Camera-type eye (tissue), 1 donor: ENCODE results near the gene RPL13. TPM values are rescaled to one million over a fixed set of nuclear protein-coding genes. Genes with fewer than 3 reads are reported as not detected.

Source experiments
- total RNA-seq: library from RNA; depleted of rRNA; stranded (reverse); fragments of >200 nt; gene quantifications from one replicate; pipeline ENCODE4 v1.2.3, GENCODE V29; 2014

RPL13 gene
- 1,995 TPM for total RNA-seq

DNA sequence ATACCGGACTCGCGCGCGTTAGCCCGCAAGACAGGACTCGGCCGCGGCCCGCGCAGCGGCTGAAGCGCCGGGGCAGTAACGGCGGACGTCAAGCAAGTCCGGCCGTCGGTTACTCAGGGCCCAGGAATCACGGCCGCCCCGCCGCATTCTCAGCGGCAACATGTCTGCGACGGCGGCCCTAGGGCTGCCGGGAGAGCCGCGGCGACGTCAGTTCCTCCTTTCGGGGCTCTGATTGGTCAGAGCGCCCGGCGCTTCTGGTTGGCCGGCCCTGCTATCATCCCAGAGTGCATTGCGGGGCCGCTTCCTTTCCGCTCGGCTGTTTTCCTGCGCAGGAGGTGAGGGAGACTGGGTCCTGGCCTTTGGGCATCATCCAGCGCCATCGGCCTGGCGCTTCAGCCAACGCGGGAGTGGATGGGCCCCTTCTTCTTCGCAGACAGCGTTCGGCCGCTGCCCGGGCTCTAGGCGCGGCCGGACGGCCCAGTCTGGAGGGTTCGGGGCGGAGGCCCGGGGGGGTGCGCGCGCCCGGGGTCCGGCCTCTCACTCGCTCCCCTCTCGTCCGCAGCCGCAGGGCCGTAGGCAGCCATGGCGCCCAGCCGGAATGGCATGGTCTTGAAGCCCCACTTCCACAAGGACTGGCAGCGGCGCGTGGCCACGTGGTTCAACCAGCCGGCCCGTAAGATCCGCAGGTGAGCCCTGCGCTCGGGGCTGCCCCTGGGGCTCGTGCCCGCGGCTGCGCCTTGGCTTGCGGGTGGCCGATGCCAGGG lies at the start of gene RPL13:
Gene RPL13 (plus strand): TSS at position 305 of the 764 bp plus-strand sequence. CDS start 278 bp downstream, at position 583.

DNA sequence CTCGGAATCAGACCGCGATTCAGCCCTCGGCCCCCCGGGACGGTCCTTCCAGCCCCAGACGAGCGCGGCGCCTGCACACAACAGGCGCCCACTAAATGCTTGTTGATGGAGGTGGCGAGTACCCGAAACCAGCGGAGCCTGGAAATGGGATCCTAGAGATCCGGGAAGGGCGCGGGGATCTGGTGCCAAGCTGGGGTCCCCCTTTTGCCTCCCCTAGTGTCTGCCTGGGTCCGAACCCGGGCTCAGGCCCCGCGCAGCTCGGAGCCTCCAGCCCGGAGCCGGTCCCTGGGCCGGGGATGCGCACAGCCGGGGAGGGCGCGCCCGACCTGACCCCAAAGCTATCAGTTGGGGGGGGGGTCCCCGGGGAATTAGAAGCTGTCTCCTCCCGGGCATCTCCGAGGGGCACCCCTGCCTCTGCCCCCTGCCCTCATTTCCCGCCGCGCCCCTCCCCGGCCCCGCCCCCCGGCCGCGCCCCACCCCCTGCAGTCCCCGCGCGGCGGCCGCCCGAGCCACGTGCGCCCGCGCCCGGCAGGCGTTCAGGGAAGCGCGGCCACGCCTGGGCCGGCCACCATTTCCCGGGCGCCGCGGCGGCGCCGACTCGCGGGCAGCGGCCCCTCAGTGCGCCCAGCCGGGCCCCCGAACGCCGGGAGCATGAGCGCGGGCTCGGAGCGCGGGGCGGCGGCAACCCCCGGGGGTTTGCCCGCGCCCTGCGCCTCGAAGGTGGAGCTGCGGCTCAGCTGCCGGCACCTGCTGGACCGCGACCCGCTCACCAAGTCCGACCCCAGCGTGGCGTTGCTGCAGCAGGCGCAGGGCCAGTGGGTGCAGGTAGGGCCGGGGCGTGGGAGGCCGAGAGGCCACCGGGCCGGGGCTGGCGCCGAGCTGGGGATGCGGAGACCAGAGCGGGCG lies 15.0 kb downstream of the RPL13 start, which contains the start of gene CPNE7:
Gene CPNE7 (plus strand): TSS at position 512 of the 906 bp plus-strand sequence. CDS start 140 bp downstream, at position 652.

GRCh38 chr16:89613231-89613953 lies 52.9 kb downstream of the RPL13 start, which contains the start of gene DPEP1:
DPEP1 (plus strand) TSS chr16:89613642; CDS start chr16:89630411, 16,769 bp downstream.

Other genes with a start within 250 kb of the RPL13 start
- gene ANKRD11, start 70.1 kb upstream of the RPL13 start, total RNA-seq, result 108 TPM
- gene SPG7, start 52.3 kb upstream of the RPL13 start, total RNA-seq, result 191 TPM
- 2.0 TPM for gene CPNE7, start 15.1 kb downstream of the RPL13 start, total RNA-seq
- gene DPEP1, start 53.0 kb downstream of the RPL13 start, total RNA-seq, result 1.0 TPM
- gene CHMP1A, start 97.0 kb downstream of the RPL13 start, total RNA-seq, result 49.9 TPM
- 9.7 TPM for gene SPATA33, start 97.2 kb downstream of the RPL13 start, total RNA-seq
- 60.5 TPM for gene CDK10, start 126.0 kb downstream of the RPL13 start, total RNA-seq
- 12.7 TPM for gene SPATA2L, start 141.0 kb downstream of the RPL13 start, total RNA-seq
- 12.1 TPM for gene VPS9D1, start 160.2 kb downstream of the RPL13 start, total RNA-seq
- 78.6 TPM for gene ZNF276, start 160.9 kb downstream of the RPL13 start, total RNA-seq